GM12891 (cell line): ENCODE data around the gene VCP.

Experiments used
- POLR2A ChIP-seq: IDR thresholded peaks from 2 replicates; pipeline ENCODE4 v1.6.1; 2011; ENCODE audit warnings: low read depth, low read length, control low read depth
- POLR2AphosphoS5 ChIP-seq: IDR thresholded peaks from 2 replicates; pipeline ENCODE4 v1.6.1; 2011; ENCODE audit warnings: low read depth, low read length, control low read depth
- TAF1 ChIP-seq: IDR thresholded peaks from 2 replicates; pipeline ENCODE4 v1.6.1; 2011; ENCODE audit warnings: low read depth, low read length, control low read depth

- TF ChIP-seq POLR2A, result no peak
- no peak for TF ChIP-seq POLR2AphosphoS5
- no peak for TF ChIP-seq TAF1
Observed at GRCh38 chr9:35114840-35115628, 42.6 kb upstream of the VCP start.
